Gastroesophageal sphincter (tissue), 3 donors: ENCODE measurements around the gene KNL1.

Source experiments
- EP300 ChIP-seq: sonication (generic); formaldehyde crosslinking; IDR thresholded peaks from one replicate; pipeline ENCODE4 v1.6.1; 2017; ENCODE audit warnings: antibody characterized with exemption, mild to moderate bottlenecking
- TF ChIP-seq, protein P1 (sequence below), 4 experiments: fragments of 200-600 bp in 2 of 4; fragments of 450-650 bp in 2 of 4; sonication (generic) in 1 of 4; IDR thresholded peaks; one replicate each; pipeline ENCODE4 v1.5.1; 2017 to 2019; ENCODE audit warnings: antibody characterized with exemption in 4 of 4, mild to moderate bottlenecking in 2 of 4, moderate library complexity in 2 of 4

DNA sequence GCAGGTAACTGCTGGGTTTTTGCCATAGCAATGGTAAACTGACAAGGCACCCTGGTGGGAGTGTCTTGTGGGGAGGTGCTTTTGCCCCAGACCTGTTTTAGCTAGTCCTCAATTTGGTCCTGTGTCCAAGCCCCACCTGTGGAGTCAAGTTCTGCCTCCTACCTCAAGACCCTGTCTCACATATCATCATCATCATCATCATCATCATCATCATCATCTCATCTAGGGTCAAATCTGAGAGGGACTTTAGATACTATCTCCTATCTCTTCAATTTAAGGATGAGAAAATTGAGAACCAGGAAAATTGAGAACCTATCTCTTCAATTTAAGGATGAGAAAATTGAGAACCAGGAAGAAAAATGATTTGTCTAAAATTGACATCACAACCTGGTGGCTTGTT, 9.9 kb downstream of the KNL1 start:
- TF ChIP-seq EP300, result no peak
- TF ChIP-seq, protein P1, sequence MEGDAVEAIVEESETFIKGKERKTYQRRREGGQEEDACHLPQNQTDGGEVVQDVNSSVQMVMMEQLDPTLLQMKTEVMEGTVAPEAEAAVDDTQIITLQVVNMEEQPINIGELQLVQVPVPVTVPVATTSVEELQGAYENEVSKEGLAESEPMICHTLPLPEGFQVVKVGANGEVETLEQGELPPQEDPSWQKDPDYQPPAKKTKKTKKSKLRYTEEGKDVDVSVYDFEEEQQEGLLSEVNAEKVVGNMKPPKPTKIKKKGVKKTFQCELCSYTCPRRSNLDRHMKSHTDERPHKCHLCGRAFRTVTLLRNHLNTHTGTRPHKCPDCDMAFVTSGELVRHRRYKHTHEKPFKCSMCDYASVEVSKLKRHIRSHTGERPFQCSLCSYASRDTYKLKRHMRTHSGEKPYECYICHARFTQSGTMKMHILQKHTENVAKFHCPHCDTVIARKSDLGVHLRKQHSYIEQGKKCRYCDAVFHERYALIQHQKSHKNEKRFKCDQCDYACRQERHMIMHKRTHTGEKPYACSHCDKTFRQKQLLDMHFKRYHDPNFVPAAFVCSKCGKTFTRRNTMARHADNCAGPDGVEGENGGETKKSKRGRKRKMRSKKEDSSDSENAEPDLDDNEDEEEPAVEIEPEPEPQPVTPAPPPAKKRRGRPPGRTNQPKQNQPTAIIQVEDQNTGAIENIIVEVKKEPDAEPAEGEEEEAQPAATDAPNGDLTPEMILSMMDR (IDR thresholded peaks at IDR 0.05), result no peak
